Endothelial cell of umbilical vein (primary cell): ENCODE data around the gene JARID2. TPM values are rescaled to one million over a fixed set of nuclear protein-coding genes. Genes with fewer than 3 reads are reported as not detected.

Source experiments
- BruUV-seq: library from RNA; stranded (reverse); fragments of 400-500 nt; replicated peaks from 2 replicates; lab custom pipeline; 2021; lab: Mats Ljungman, UMichigan
- CTCF ChIA-PET: fragments of 300-600, 350-600 bp; sonication (Branson Sonifier 250); formaldehyde crosslinking; loops from one replicate; lab custom pipeline; 2021; ENCODE audit warnings: antibody characterized with exemption, inconsistent platforms; lab: Charles Lee
- POLR2A ChIA-PET: fragments of 300-600, 350-600 bp; sonication (Branson Sonifier 250); formaldehyde crosslinking; loops from one replicate; lab custom pipeline; 2021; ENCODE audit warnings: antibody characterized with exemption, inconsistent platforms; lab: Charles Lee
- DNase-seq: peaks from one replicate; pipeline ENCODE4 v3.0.0-alpha.2; 2011; ENCODE audit warnings: low read depth, low spot score
- FAIRE-seq: peaks from 2 replicates; lab custom pipeline; 2011; peaks lifted over from hg19 to GRCh38; lab: Jason Lieb, UNC
- H2AFZ ChIP-seq: 2 replicates; pipeline ENCODE4 v1.6.0; 2012; ENCODE audit warnings: low read depth, low read length, control low read depth, inconsistent platforms
- H3K27ac ChIP-seq: 2 replicates; pipeline ENCODE4 v1.5.1; 2011; ENCODE audit warnings: low read depth, mild to moderate bottlenecking, control low read depth, low read length, moderate library complexity; ENCODE audit not compliant: insufficient read depth
- H3K27me3 ChIP-seq, 2 experiments: 2 replicates each; pipeline versions ENCODE4 v1.6.0 to v1.6.1; 2011; ENCODE audit warnings: low read length in 2 of 2, mixed read lengths in 1 of 2; ENCODE audit not compliant: control insufficient read depth in 2 of 2, insufficient read depth in 2 of 2
- H3K36me3 ChIP-seq, 2 experiments: 2 replicates in 1 of 2; 3 replicates in 1 of 2; pipeline ENCODE4 v1.5.1; 2011; ENCODE audit warnings: low read length in 2 of 2, mild to moderate bottlenecking in 1 of 2, moderate library complexity in 1 of 2; ENCODE audit not compliant: control insufficient read depth in 2 of 2, insufficient read depth in 2 of 2; ENCODE audit errors: extremely low read depth in 1 of 2
- H3K4me1 ChIP-seq: 3 replicates; pipeline ENCODE4 v1.5.1; 2011; ENCODE audit warnings: mild to moderate bottlenecking, low read length; ENCODE audit not compliant: control insufficient read depth, insufficient read depth; ENCODE audit errors: extremely low read depth
- H3K4me2 ChIP-seq: 2 replicates; pipeline ENCODE4 v1.6.1; 2011; ENCODE audit warnings: low read length, control low read depth, mixed read lengths; ENCODE audit not compliant: insufficient read depth
- H3K4me3 ChIP-seq, 3 experiments: fragments of 200-600 bp in 1 of 3; sonication (generic), shearing (Covaris generic) in 1 of 3; replicated peaks in 1 of 3; 2 replicates each; pipeline ENCODE4 v1.5.1; 2011 to 2016; ENCODE audit warnings: control low read depth in 3 of 3, low read length in 3 of 3, mild to moderate bottlenecking in 2 of 3, inconsistent platforms in 1 of 3, low read depth in 1 of 3, moderate library complexity in 1 of 3; ENCODE audit not compliant: insufficient read depth in 1 of 3
- H3K79me2 ChIP-seq: 2 replicates; pipeline ENCODE4 v1.6.0; 2012; ENCODE audit warnings: low read length, inconsistent platforms; ENCODE audit not compliant: control insufficient read depth, insufficient read depth
- H3K9ac ChIP-seq: replicated peaks from 2 replicates; pipeline ENCODE3; 2011; ENCODE audit warnings: low read length, control low read depth; ENCODE audit not compliant: insufficient read depth; ENCODE audit errors: extremely low read depth
- H3K9me1 ChIP-seq: replicated peaks from 3 replicates; pipeline ENCODE4 v1.6.0; 2011; ENCODE audit warnings: mild to moderate bottlenecking, low read length; ENCODE audit not compliant: control insufficient read depth, insufficient read depth; ENCODE audit errors: extremely low read depth
- H3K9me3 ChIP-seq: replicated peaks from 2 replicates; pipeline ENCODE4 v1.5.1; 2012; ENCODE audit warnings: low read length, inconsistent platforms; ENCODE audit not compliant: control insufficient read depth, insufficient read depth
- H4K20me1 ChIP-seq: replicated peaks from 2 replicates; pipeline ENCODE3; 2011; ENCODE audit warnings: mild to moderate bottlenecking, low read length; ENCODE audit not compliant: control insufficient read depth, insufficient read depth; ENCODE audit errors: extremely low read depth
- CTCF ChIP-seq, 2 donors: IDR thresholded peaks; 1 replicate in 1 of 2; 2 replicates in 1 of 2; pipeline ENCODE4 v1.5.1; 2011; ENCODE audit warnings: low read length in 2 of 2, mild to moderate bottlenecking in 2 of 2, moderate library complexity in 2 of 2, control low read depth in 1 of 2, inconsistent platforms in 1 of 2, low read depth in 1 of 2; ENCODE audit not compliant: insufficient read depth in 1 of 2; ENCODE audit errors: extremely low read depth in 1 of 2
- EZH2 ChIP-seq: IDR thresholded peaks from 2 replicates; pipeline ENCODE4 v1.6.1; 2012; ENCODE audit warnings: borderline replicate concordance, low read depth, mild to moderate bottlenecking, moderate library complexity, low read length, inconsistent platforms; ENCODE audit not compliant: severe bottlenecking
- FOS ChIP-seq: IDR thresholded peaks from 2 replicates; pipeline ENCODE4 v1.6.1; 2011; ENCODE audit warnings: mild to moderate bottlenecking, low read length, moderate library complexity, borderline replicate concordance; ENCODE audit not compliant: insufficient read depth
- GATA2 ChIP-seq: IDR thresholded peaks from 2 replicates; pipeline ENCODE4 v1.7.0; 2011; ENCODE audit warnings: low read depth, mild to moderate bottlenecking, moderate library complexity, mixed read lengths, low read length; ENCODE audit not compliant: insufficient read length, insufficient read depth
- JUN ChIP-seq: IDR thresholded peaks from 2 replicates; pipeline ENCODE4 v1.6.1; 2011; ENCODE audit warnings: borderline replicate concordance, low read depth; ENCODE audit not compliant: insufficient read length, insufficient read depth
- MAX ChIP-seq: IDR thresholded peaks from 2 replicates; pipeline ENCODE4 v1.6.1; 2011; ENCODE audit not compliant: insufficient read depth, insufficient read length
- MYC ChIP-seq: IDR thresholded peaks from one replicate; pipeline ENCODE4 v1.6.1; 2011; ENCODE audit warnings: mild to moderate bottlenecking, low read depth, low read length
- POLR2A ChIP-seq: IDR thresholded peaks from 2 replicates; pipeline ENCODE4 v1.6.1; 2012; ENCODE audit warnings: low read depth, mild to moderate bottlenecking, control low read depth, low read length
- POLR2AphosphoS5 ChIP-seq: IDR thresholded peaks from 2 replicates; pipeline ENCODE4 v1.6.1; 2012; ENCODE audit warnings: low read depth, mild to moderate bottlenecking, control low read depth, low read length, moderate library complexity; ENCODE audit not compliant: insufficient read depth
- dilution Hi-C: fragments of 300-500 bp; cut with MboI; formaldehyde crosslinking; loops from one replicate; pipeline ENCODE4 v1.15.0; 2019; ENCODE audit warnings: low sequenced_read_pairs; ENCODE audit not compliant: extremely low pct_ligation_motif_present
- intact Hi-C: fragments of 100-400 bp; cut with micrococcal nuclease; formaldehyde crosslinking; loops from one replicate; pipeline ENCODE4 v1.10.0; 2022
- polyA plus RNA-seq, 4 experiments: library from polyadenylated mRNA; depleted of rRNA in 3 of 4; stranded (reverse) in 3 of 4; unstranded in 1 of 4; fragments of >200 nt; gene quantifications; 2 replicates each; pipeline versions ENCODE4 v1.2.1 to v1.2.3, GENCODE V29; 2011 to 2012; ENCODE audit warnings: missing spikeins in 1 of 4
- total RNA-seq: library from RNA; stranded (reverse); gene quantifications from 2 replicates; pipeline ENCODE4 v1.2.3, GENCODE V29; 2021

JARID2 gene
- total and polyA plus RNA-seq, 2 donors (not counting 3 experiments of a cell fraction or from before 2014, with no cell fraction given), result 2.9 to 10.6 TPM

GRCh38 chr6:15317251-15317650 is 71.4 kb downstream of the JARID2 start:
- no peak for TF ChIP-seq JUN
- TF ChIP-seq MYC, result no peak
- no peak for TF ChIP-seq MAX
- H3K9ac ChIP-seq, result no peak overlapping the region
- H3K27ac ChIP-seq, result no peak overlapping the region
- DNase-seq (no peak), FAIRE-seq (no peak)
- H3K4me1 ChIP-seq, result peaks cover 11% of the 10 kb centered on the region
- H4K20me1 ChIP-seq, result no peaks in the 10 kb centered on the region
- intact Hi-C loops, result no loop called here
- H3K27me3 ChIP-seq, result no peaks in the 10 kb centered on the region
- H3K4me2 ChIP-seq, result no peak overlapping the region
- H3K36me3 ChIP-seq, result no peaks in the 10 kb centered on the region
- no peak overlapping the region for H2AFZ ChIP-seq
- no peaks in the 10 kb centered on the region for H3K9me3 ChIP-seq
- H3K9me1 ChIP-seq, result no peaks in the 10 kb centered on the region
- no TSS peak for BruUV-seq
- H3K79me2 ChIP-seq, result peaks cover 4% of the 10 kb centered on the region
- ChIA-PET CTCF (interaction anchor here (1.0 kb wide), 1 partner anchor 10 kb away, joined by 3 read pairs; no protein-coding TSS in a partner anchor), POLR2A (no interaction called here)
- dilution Hi-C loops, result no loop called here
- no peak overlapping the region for H3K4me3 ChIP-seq

GRCh38 chr6:15317934-15318902 is 72.3 kb downstream of the JARID2 start:
- Histone ChIP-seq H3K4me3 (no peak overlapping the region), H3K9me1 (no peaks in the 10 kb centered on the region), H3K79me2 (peaks cover 5% of the 10 kb centered on the region), H3K9me3 (no peaks in the 10 kb centered on the region), H3K9ac (no peak overlapping the region), H3K27me3 (no peaks in the 10 kb centered on the region), H2AFZ (no peak overlapping the region), H3K4me2 (no peak overlapping the region), H3K4me1 (peaks cover 1% of the 10 kb centered on the region), H3K36me3 (no peaks in the 10 kb centered on the region), H3K27ac (no peak overlapping the region), H4K20me1 (no peaks in the 10 kb centered on the region)
- ChIA-PET POLR2A (no interaction called here), CTCF (interaction anchor here (0.7 to 1.6 kb wide), 2 partner anchors 14 to 34 kb away, joined by 3 read pairs; no protein-coding TSS in a partner anchor)
- intact Hi-C loops, result no loop called here
- FAIRE-seq (no peak), DNase-seq (no peak)
- BruUV-seq, result no TSS peak
- TF ChIP-seq CTCF (IDR thresholded peaks at IDR 0.05; ENCODE audit: extremely low read depth in 1 of 2, insufficient read depth in 1 of 2, low read depth in 1 of 2, low read length in 2 of 2) (no peak), JUN (no peak), POLR2AphosphoS5 (no peak), FOS (no peak), POLR2A (no peak), MAX (no peak), GATA2 (no peak), EZH2 (no peak), MYC (no peak)
- dilution Hi-C loops, result no loop called here
